GM13976 (cell line): ENCODE data around the gene CAPS.

Experiments used
- DNase-seq: peaks from one replicate; pipeline ENCODE4 v3.0.0; 2012; ENCODE audit warnings: low spot score
- in situ Hi-C: fragments of 300-500 bp; cut with MboI; formaldehyde crosslinking; loops from one replicate; pipeline ENCODE4 v1.12.0; 2022; ENCODE audit warnings: low sequenced_read_pairs, mixed read lengths, inconsistent platforms; ENCODE audit not compliant: unreplicated experiment
- TF ChIP-seq, protein P1 (sequence below): IDR thresholded peaks from 2 replicates; pipeline ENCODE4 v1.5.1; 2012; ENCODE audit warnings: borderline replicate concordance, mild to moderate bottlenecking; ENCODE audit not compliant: insufficient read depth; ENCODE audit errors: extremely low read depth, missing control alignments, control extremely low read depth

CAPS gene

DNA sequence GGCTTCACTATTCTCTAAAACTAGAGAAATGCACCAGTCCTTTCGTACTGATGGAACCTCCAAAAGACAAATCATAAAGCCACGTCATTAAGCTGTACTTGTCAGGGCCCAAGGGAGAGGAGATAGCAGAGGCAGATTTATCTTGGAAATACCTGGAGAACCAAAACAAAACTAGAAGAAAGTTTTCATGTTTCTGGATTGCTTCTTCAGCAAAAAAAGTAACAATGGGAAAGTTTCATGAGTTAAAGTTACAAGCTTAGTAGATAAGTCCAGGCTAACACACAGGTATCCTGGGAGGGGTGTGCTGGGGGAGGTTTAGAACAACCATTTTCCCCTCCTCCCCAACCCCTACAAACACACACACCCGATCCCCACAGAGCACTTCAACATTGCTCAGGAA is 42.3 kb downstream of the CAPS start:
- no peak for DNase-seq
- in situ Hi-C loops: no loop called here
- TF ChIP-seq, protein P1, sequence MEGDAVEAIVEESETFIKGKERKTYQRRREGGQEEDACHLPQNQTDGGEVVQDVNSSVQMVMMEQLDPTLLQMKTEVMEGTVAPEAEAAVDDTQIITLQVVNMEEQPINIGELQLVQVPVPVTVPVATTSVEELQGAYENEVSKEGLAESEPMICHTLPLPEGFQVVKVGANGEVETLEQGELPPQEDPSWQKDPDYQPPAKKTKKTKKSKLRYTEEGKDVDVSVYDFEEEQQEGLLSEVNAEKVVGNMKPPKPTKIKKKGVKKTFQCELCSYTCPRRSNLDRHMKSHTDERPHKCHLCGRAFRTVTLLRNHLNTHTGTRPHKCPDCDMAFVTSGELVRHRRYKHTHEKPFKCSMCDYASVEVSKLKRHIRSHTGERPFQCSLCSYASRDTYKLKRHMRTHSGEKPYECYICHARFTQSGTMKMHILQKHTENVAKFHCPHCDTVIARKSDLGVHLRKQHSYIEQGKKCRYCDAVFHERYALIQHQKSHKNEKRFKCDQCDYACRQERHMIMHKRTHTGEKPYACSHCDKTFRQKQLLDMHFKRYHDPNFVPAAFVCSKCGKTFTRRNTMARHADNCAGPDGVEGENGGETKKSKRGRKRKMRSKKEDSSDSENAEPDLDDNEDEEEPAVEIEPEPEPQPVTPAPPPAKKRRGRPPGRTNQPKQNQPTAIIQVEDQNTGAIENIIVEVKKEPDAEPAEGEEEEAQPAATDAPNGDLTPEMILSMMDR: no peak

DNA sequence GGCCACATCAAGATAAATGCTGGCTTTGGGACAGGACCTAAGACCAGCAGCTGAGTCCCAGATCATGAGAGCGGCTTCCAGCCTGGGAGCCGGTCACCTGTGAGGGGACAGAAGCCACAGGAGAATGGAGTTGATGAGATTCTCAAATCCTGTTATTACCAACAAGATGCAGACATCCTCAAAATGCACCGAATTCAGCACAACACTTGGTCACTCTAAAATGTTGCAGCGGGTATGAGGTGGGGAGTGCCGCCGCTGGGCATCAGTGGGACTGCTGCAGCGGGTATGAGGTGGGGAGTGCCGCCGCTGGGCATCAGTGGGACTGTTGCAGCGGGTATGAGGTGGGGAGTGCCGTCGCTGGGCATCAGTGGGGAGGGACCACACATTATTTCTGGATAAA is 42.7 kb downstream of the CAPS start:
- no peak for DNase-seq
- TF ChIP-seq, protein P1: no peak
- in situ Hi-C loops: no loop called here

DNA sequence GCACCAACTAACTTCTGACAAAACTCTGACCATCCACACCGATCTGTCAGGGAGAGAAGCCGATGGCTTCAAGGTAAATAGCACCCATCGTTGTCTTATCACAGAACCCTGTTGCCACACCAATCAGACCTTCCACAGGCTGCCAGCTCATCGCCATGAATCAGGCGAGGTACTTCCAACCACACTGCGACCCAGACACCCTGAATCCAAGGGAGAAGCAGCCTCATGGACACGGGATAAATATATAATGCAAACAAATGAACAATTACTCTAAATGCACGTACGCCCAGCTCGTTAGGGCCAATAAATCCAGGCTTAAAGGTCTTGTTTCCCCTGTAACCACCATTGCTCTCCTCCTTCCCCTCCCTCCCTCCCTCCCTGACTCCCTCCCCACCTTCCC is 43.1 kb downstream of the CAPS start:
- TF ChIP-seq, protein P1: no peak
- no peak for DNase-seq
- in situ Hi-C loops: no loop called here

DNA sequence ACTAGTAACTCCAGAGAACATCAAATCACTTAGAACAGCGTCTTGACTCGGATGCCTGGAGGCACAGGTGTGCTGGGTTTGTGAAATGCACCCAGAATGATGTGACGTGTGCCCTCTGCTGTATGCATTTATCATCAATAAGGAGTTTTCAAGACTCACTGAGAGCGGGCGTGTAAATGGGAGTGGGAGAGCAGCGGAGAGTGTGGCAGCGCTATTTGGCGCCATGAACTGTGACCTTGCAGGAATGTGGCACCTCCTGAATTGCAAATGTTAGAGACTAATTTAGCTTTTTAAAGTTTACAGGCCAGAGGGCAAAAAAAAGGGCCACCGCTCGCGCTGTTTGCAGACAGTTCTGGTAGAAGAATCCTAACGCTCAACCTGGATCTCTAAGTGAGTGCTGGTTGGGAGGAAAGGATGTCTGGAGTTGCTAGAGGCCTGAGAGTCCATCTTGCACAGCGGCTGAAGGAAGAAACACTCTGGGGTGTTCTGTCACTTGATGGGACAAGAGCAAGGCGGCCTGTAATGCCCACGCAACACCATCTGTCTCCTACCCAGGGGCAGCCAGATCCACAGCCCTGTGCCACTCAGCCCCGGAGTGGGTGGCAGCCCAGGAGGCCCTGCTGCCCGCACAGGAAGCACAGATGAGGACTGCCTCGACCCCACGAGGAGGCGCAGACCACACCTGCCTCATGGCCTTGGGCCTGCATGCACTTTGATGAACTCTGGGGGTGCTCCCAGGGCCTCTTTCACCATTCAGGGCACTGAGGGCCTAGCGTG is 44.2 kb downstream of the CAPS start:
- TF ChIP-seq, protein P1: no peak

DNA sequence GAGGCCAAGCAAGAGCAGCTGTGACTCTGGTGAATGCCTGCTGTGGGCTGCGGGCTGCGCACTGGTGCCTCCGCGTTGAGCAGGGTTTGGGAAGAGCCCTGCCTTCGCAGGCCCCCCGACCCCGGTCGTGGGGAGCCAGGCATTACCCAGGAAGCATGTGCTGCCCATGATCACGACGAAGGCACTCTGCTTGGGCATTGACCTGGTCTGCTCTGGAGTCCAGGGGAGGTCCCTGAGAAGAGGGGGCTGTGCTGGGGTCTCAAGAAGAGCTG is 44.7 kb downstream of the CAPS start:
- in situ Hi-C loops: no loop called here

More for the DNA sequence above, 44.2 kb downstream of the CAPS start:
- no peak for DNase-seq
- in situ Hi-C loops: no loop called here

DNA sequence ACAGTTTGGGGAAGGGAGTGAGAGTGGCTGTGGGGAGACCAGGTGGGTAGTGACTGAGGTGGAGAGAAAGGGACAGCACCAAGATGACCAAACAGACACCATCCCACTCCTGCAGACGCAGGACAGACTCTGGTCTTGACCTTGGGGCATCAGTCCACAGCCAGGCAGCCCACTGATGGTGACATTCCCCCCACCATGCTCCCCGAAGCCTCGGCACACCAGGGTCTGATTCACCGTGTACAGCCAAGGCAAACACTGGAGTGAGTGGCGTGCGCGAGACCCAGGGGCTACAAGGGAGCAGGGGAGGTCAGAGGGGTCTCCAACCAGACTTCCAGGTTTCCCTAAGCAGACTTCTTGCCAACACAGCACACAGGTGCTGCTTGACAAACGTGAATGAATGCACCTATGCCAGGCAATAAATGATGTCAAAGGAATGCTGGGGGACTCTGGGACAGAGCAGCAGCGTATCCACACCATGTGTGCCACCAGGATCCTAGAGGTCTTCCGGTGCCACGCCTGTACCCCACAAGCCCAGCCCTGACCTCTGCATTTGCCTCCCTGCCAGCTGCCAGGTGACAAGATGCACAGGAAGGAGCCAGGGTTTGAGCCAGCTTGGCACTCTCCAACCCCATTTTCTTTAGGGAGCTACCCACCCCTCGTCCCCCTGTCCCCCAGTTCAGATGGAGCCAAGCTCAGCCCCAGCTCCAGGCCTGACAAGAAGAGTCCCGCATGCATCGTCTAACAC is 45.4 kb downstream of the CAPS start:
- no peak for DNase-seq
- TF ChIP-seq, protein P1: no peak
- in situ Hi-C loops: no loop called here

More for the DNA sequence above, 44.7 kb downstream of the CAPS start:
- TF ChIP-seq, protein P1: no peak
- DNase-seq: no peak
